H9 (cell line): ENCODE data around the gene PRPF38B. TPM values are rescaled to one million over a fixed set of nuclear protein-coding genes. Genes with fewer than 3 reads are reported as not detected.

Experiments used
- DNase-seq: peaks from one replicate; pipeline ENCODE4 v3.0.0-alpha.2; 2017
- H2AFZ ChIP-seq: one replicate; pipeline ENCODE4 v1.6.1; 2013; ENCODE audit warnings: mild to moderate bottlenecking, low read length, control low read depth, moderate library complexity
- H2AK5ac ChIP-seq: 2 replicates; pipeline ENCODE4 v1.6.1; 2013; ENCODE audit warnings: low read length, control low read depth, mixed read lengths; ENCODE audit not compliant: insufficient read length
- H2BK120ac ChIP-seq: one replicate; pipeline ENCODE4 v1.6.1; 2013; ENCODE audit warnings: low read depth, mild to moderate bottlenecking, low read length, control low read depth, inconsistent platforms; ENCODE audit not compliant: poor library complexity, severe bottlenecking
- H2BK12ac ChIP-seq: 2 replicates; pipeline ENCODE4 v1.6.1; 2013; ENCODE audit warnings: low read length, control low read depth, mixed read lengths, low read depth; ENCODE audit not compliant: insufficient read length
- H2BK15ac ChIP-seq: 2 replicates; pipeline ENCODE4 v1.6.1; 2013; ENCODE audit warnings: low read depth, low read length, control low read depth
- H2BK20ac ChIP-seq: one replicate; pipeline ENCODE4 v1.6.1; 2013; ENCODE audit warnings: low read depth, mild to moderate bottlenecking, low read length, control low read depth, inconsistent platforms; ENCODE audit not compliant: poor library complexity, severe bottlenecking
- H2BK5ac ChIP-seq: 2 replicates; pipeline ENCODE4 v1.6.1; 2013; ENCODE audit warnings: low read length, control low read depth, mixed read lengths; ENCODE audit not compliant: insufficient read length
- H3K14ac ChIP-seq: 2 replicates; pipeline ENCODE4 v1.6.1; 2013; ENCODE audit warnings: low read length, control low read depth; ENCODE audit not compliant: insufficient read depth
- H3K18ac ChIP-seq: 2 replicates; pipeline ENCODE4 v1.6.1; 2013; ENCODE audit warnings: low read depth, mild to moderate bottlenecking, mixed read lengths, low read length, control low read depth; ENCODE audit not compliant: insufficient read length
- H3K23ac ChIP-seq: 2 replicates; pipeline ENCODE4 v1.6.1; 2013; ENCODE audit warnings: low read length, control low read depth, mixed read lengths, low read depth; ENCODE audit not compliant: insufficient read length
- H3K23me2 ChIP-seq: 2 replicates; pipeline ENCODE4 v1.6.1; 2013; ENCODE audit warnings: low read depth, mild to moderate bottlenecking, mixed read lengths, low read length, control low read depth; ENCODE audit not compliant: insufficient read length, poor library complexity, severe bottlenecking
- H3K27ac ChIP-seq: 2 replicates; pipeline ENCODE4 v1.5.1; 2013; ENCODE audit warnings: low read length, control low read depth, mixed read lengths, low read depth; ENCODE audit not compliant: insufficient read length
- H3K27me3 ChIP-seq: 2 replicates; pipeline ENCODE4 v1.6.1; 2013; ENCODE audit warnings: low read length, control low read depth, inconsistent platforms; ENCODE audit not compliant: insufficient read depth
- H3K4ac ChIP-seq: 2 replicates; pipeline ENCODE4 v1.6.1; 2013; ENCODE audit warnings: low read depth, mild to moderate bottlenecking, control low read depth, inconsistent platforms, low read length, moderate library complexity
- H3K4me1 ChIP-seq: 2 replicates; pipeline ENCODE4 v1.6.1; 2013; ENCODE audit warnings: low read length, control low read depth, inconsistent platforms; ENCODE audit not compliant: insufficient read depth
- H3K4me2 ChIP-seq: 2 replicates; pipeline ENCODE4 v1.6.1; 2013; ENCODE audit warnings: low read length, control low read depth, mixed read lengths; ENCODE audit not compliant: insufficient read length, insufficient read depth
- H3K56ac ChIP-seq: 2 replicates; pipeline ENCODE4 v1.6.1; 2013; ENCODE audit warnings: low read depth, mild to moderate bottlenecking, mixed read lengths, low read length, control low read depth; ENCODE audit not compliant: insufficient read length
- H3K79me1 ChIP-seq: 2 replicates; pipeline ENCODE4 v1.6.1; 2013; ENCODE audit warnings: low read depth, mild to moderate bottlenecking, moderate library complexity, low read length, control low read depth, inconsistent platforms; ENCODE audit not compliant: insufficient read depth, poor library complexity, severe bottlenecking
- H3K79me2 ChIP-seq: 2 replicates; pipeline ENCODE4 v1.6.1; 2013; ENCODE audit warnings: low read length, control low read depth, inconsistent platforms; ENCODE audit not compliant: insufficient read depth
- H3K9ac ChIP-seq: 2 replicates; pipeline ENCODE4 v1.6.1; 2013; ENCODE audit warnings: low read length, control low read depth, mixed read lengths; ENCODE audit not compliant: insufficient read length; ENCODE audit errors: extremely low read depth
- H3K9me3 ChIP-seq: one replicate; pipeline ENCODE4 v1.6.1; 2013; ENCODE audit warnings: low read depth, low read length, inconsistent platforms; ENCODE audit not compliant: control insufficient read depth
- H3T11ph ChIP-seq: one replicate; pipeline ENCODE4 v1.6.1; 2013; ENCODE audit warnings: mild to moderate bottlenecking, low read length, control low read depth, inconsistent platforms
- H4K20me1 ChIP-seq: one replicate; pipeline ENCODE4 v1.6.1; 2013; ENCODE audit not compliant: control insufficient read depth, insufficient read length, insufficient read depth
- H4K5ac ChIP-seq: 2 replicates; pipeline ENCODE4 v1.6.1; 2013; ENCODE audit warnings: low read depth, mild to moderate bottlenecking, mixed read lengths, low read length, control low read depth; ENCODE audit not compliant: insufficient read length
- H4K8ac ChIP-seq: replicated peaks from 2 replicates; pipeline ENCODE4 v1.6.1; 2013; ENCODE audit warnings: low read length, control low read depth, mixed read lengths, low read depth; ENCODE audit not compliant: insufficient read length
- H4K91ac ChIP-seq: 2 replicates; pipeline ENCODE4 v1.6.1; 2013; ENCODE audit warnings: low read depth, mild to moderate bottlenecking, moderate library complexity, mixed read lengths, low read length, control low read depth; ENCODE audit not compliant: insufficient read length
- H3K27ac Mint-ChIP-seq, 3 experiments: 2 replicates in 2 of 3; 3 replicates in 1 of 3; pipeline ENCODE4 v1.8.0; 2020 to 2021; ENCODE audit warnings: mixed read lengths in 3 of 3, mild to moderate bottlenecking in 1 of 3, moderate library complexity in 1 of 3
- H3K27me3 Mint-ChIP-seq: 2 replicates; pipeline ENCODE4 v1.8.0; 2021; ENCODE audit warnings: low read depth, mild to moderate bottlenecking, moderate library complexity, mixed read lengths
- H3K36me3 Mint-ChIP-seq, 3 experiments: 2 replicates in 2 of 3; 3 replicates in 1 of 3; pipeline ENCODE4 v1.8.0; 2020 to 2021; ENCODE audit warnings: low read depth in 3 of 3, mixed read lengths in 3 of 3; ENCODE audit not compliant: insufficient read depth in 1 of 3
- H3K4me1 Mint-ChIP-seq, 2 experiments: 2 replicates each; pipeline ENCODE4 v1.8.0; 2020; ENCODE audit warnings: mixed read lengths in 2 of 2
- H3K4me3 Mint-ChIP-seq, 2 experiments: 2 replicates in 1 of 2; 3 replicates in 1 of 2; pipeline ENCODE4 v1.8.0; 2020 to 2021; ENCODE audit warnings: mild to moderate bottlenecking in 2 of 2, mixed read lengths in 2 of 2, moderate library complexity in 1 of 2
- H3K9me3 Mint-ChIP-seq, 2 experiments: 2 replicates in 1 of 2; 3 replicates in 1 of 2; pipeline ENCODE4 v1.8.0; 2020; ENCODE audit warnings: mild to moderate bottlenecking in 2 of 2, mixed read lengths in 2 of 2, moderate library complexity in 1 of 2
- WGBS: extraction: QIAGEN DNeasy Blood & Tissue Kit; methylation state at CpG from one replicate; pipeline ENCODE4 v1.1.7; 2013; ENCODE audit warnings: missing lambda C conversion rate, low lambda C conversion rate, mixed read lengths; ENCODE audit not compliant: insufficient read length; ENCODE audit errors: extremely low coverage; 5-methylcytosine and 5-hydroxymethylcytosine counted together
- total RNA-seq: library from RNA; stranded (reverse); gene quantifications from 2 replicates; pipeline ENCODE4 v1.2.1, GENCODE V29; 2021
- TF ChIP-seq, protein P1 (sequence below): fragments of 200-600 bp; sonication (generic); conservative IDR thresholded peaks from 3 replicates; pipeline ENCODE4 v1.8.0; 2021; ENCODE audit warnings: antibody characterized with exemption, mild to moderate bottlenecking

Gene PRPF38B
- total RNA-seq, 1 experiment from 2014 or later, result 60.0 TPM

DNA sequence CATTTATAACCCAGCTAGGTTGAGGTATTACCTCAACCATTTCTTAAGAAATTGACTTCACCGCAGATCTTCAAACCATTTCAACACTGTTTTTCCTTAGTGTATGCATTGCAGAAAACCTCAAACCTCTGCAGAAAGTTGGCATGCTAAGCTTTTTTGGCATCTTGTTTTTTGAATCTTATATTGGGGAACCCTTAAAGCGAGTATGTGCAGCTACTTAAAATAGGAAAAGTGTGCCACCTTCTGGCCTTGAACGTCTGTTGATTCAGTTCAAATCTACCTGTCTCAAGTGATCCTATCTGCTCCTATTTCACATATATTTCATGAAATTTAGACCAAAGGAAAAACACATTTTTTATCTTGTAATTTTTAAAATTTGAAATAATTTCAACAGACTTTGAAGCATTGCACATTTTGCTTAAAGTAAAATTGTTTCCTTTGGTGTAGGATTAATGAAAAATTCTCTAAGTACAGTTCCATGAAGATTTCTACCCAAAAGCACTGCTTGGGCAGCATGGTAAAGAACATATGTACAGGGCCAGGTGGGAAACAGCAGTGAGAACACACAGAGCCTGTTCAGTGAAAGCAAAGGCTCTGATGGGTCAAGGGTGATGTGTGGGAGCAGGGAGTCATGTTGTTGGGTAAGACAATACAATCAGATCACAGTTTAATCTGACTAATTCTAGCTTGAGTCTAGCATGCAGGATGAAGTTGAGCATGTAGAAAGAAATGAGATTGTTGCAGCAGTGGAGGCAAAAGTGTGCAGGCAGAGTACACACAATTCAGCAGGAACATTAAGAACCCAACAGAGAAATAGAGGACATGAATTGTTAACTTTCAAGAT, 48.4 kb upstream of the PRPF38B start:
- no CpG with 5 or more reads among the region's 3 CpGs for WGBS
- no peak for DNase-seq
- H3K27ac Mint-ChIP-seq, result no peak overlapping the region

More for the DNA sequence above, 48.4 kb upstream of the PRPF38B start:
- no peak overlapping the region for H2BK20ac ChIP-seq
- no peak overlapping the region for H3K56ac ChIP-seq
- H3K9ac ChIP-seq, result no peak overlapping the region
- no peak overlapping the region for H3K4me2 ChIP-seq
- no peak overlapping the region for H4K5ac ChIP-seq
- no peak overlapping the region for H2AK5ac ChIP-seq
- H2AFZ ChIP-seq, result no peak overlapping the region
- no peak overlapping the region for H3T11ph ChIP-seq
- H3K79me2 ChIP-seq, result no peaks in the 10 kb centered on the region
- no peaks in the 10 kb centered on the region for H3K79me1 ChIP-seq
- no peak overlapping the region for H2BK120ac ChIP-seq
- no peak overlapping the region for H2BK5ac ChIP-seq
- no peaks in the 10 kb centered on the region for H3K9me3 ChIP-seq
- no peaks in the 10 kb centered on the region for H3K4me1 ChIP-seq
- Mint-ChIP-seq H3K4me3 (no peak overlapping the region), H3K4me1 (peaks cover 2 to 11% of the 10 kb centered on the region in 2 experiments), H3K36me3 (peaks cover 0 to 6% (median 0%) of the 10 kb centered on the region in 3 experiments; a peak in 2 of 7 replicates), H3K9me3 (no peaks in the 10 kb centered on the region), H3K27me3 (peaks cover 2% of the 10 kb centered on the region; the same call in 1 of the 2 replicates)
- H3K18ac ChIP-seq, result no peak overlapping the region
- no peak overlapping the region for H4K8ac ChIP-seq
- H3K14ac ChIP-seq, result no peak overlapping the region
- no peak overlapping the region for H3K27ac ChIP-seq
- no peak overlapping the region for H2BK15ac ChIP-seq
- no peak overlapping the region for H3K4ac ChIP-seq
- no peak overlapping the region for H4K91ac ChIP-seq
- no peaks in the 10 kb centered on the region for H4K20me1 ChIP-seq
- no peaks in the 10 kb centered on the region for H3K27me3 ChIP-seq
- H2BK12ac ChIP-seq, result no peak overlapping the region
- no peak overlapping the region for H3K23ac ChIP-seq
- no peaks in the 10 kb centered on the region for H3K23me2 ChIP-seq
- TF ChIP-seq, protein P1, sequence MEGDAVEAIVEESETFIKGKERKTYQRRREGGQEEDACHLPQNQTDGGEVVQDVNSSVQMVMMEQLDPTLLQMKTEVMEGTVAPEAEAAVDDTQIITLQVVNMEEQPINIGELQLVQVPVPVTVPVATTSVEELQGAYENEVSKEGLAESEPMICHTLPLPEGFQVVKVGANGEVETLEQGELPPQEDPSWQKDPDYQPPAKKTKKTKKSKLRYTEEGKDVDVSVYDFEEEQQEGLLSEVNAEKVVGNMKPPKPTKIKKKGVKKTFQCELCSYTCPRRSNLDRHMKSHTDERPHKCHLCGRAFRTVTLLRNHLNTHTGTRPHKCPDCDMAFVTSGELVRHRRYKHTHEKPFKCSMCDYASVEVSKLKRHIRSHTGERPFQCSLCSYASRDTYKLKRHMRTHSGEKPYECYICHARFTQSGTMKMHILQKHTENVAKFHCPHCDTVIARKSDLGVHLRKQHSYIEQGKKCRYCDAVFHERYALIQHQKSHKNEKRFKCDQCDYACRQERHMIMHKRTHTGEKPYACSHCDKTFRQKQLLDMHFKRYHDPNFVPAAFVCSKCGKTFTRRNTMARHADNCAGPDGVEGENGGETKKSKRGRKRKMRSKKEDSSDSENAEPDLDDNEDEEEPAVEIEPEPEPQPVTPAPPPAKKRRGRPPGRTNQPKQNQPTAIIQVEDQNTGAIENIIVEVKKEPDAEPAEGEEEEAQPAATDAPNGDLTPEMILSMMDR, result peak; percentile 72
